ENCODE data around the gene CDK10. TPM values are rescaled to one million over a fixed set of nuclear protein-coding genes. Genes with fewer than 3 reads are reported as not detected.

CDK10 gene
- total RNA-seq, 6 experiments from 2014 or later = 45.5 to 61.7 (median 48.6) TPM

- peaks cover 30% of the 10 kb centered on the region for H3K4me1 Mint-ChIP-seq (ENCODE audit: low read depth)
- no peaks in the 10 kb centered on the region for H3K9me3 Mint-ChIP-seq
- no peak overlapping the region for H3K4me3 Mint-ChIP-seq
- no peak for TF ChIP-seq CTCF (IDR thresholded peaks at IDR 0.05)
- DNase-seq = no peak
- H3K27ac Mint-ChIP-seq = peak overlapping the region; percentile 92
- peaks cover 5% of the 10 kb centered on the region for H3K36me3 Mint-ChIP-seq (ENCODE audit: low read depth)
- no peaks in the 10 kb centered on the region for H3K27me3 Mint-ChIP-seq (ENCODE audit: insufficient read depth)
Measured at GRCh38 chr16:89717688-89718505, 31.4 kb downstream of the CDK10 start.

GRCh38 chr16:89720551-89720812 lies 34.0 kb downstream of the CDK10 start:
- Mint-ChIP-seq H3K4me1 (ENCODE audit: low read depth) (peaks cover 33% of the 10 kb centered on the region), H3K4me3 (peak overlapping the region; percentile 91), H3K27me3 (ENCODE audit: insufficient read depth) (peaks cover 1% of the 10 kb centered on the region; the same call in 1 of the 2 replicates), H3K27ac (peak overlapping the region; percentile 92), H3K9me3 (no peaks in the 10 kb centered on the region), H3K36me3 (ENCODE audit: low read depth) (no peaks in the 10 kb centered on the region; the same call in none of the 2 replicates)
- TF ChIP-seq CTCF (IDR thresholded peaks at IDR 0.05) = no peak
- DNase-seq = no peak

- DNase-seq = peak; percentile 58
- H3K27ac Mint-ChIP-seq = peak within 1 kb of the TSS; percentile 92
- peak within 1 kb of the TSS; percentile 91 for H3K4me3 Mint-ChIP-seq
- TF ChIP-seq CTCF (IDR thresholded peaks at IDR 0.05) = no peak
- H3K4me1 Mint-ChIP-seq (ENCODE audit: low read depth) = peaks cover 33% of the 10 kb centered on the region
- no peaks in the 10 kb centered on the region for H3K9me3 Mint-ChIP-seq
- H3K36me3 Mint-ChIP-seq (ENCODE audit: low read depth) = no peaks in the 10 kb centered on the region; the same call in none of the 2 replicates
- H3K27me3 Mint-ChIP-seq (ENCODE audit: insufficient read depth) = peaks cover 1% of the 10 kb centered on the region; the same call in 1 of the 2 replicates
Measured at GRCh38 chr16:89720813-89721545, 34.5 kb downstream of the CDK10 start, which contains the start of the genes VPS9D1 and ZNF276. VPS9D1 (minus strand) TSS chr16:89720898; CDS start chr16:89720861, 37 bp downstream. ZNF276 (plus strand) TSS chr16:89721537; CDS start chr16:89721641, 104 bp downstream.

- Mint-ChIP-seq H3K36me3 (ENCODE audit: low read depth) (no peaks in the 10 kb centered on the region; the same call in none of the 2 replicates), H3K9me3 (no peaks in the 10 kb centered on the region), H3K4me3 (peak overlapping the region; percentile 83), H3K27me3 (ENCODE audit: insufficient read depth) (peaks cover 1% of the 10 kb centered on the region; the same call in 1 of the 2 replicates), H3K27ac (peak overlapping the region; percentile 45; the same call in 1 of the 2 replicates), H3K4me1 (ENCODE audit: low read depth) (peaks cover 33% of the 10 kb centered on the region)
- no peak for TF ChIP-seq CTCF (IDR thresholded peaks at IDR 0.05)
- peak; percentile 49 for DNase-seq
Measured at GRCh38 chr16:89721546-89722391, 35.3 kb downstream of the CDK10 start.
